Retinal pigment epithelial cell (primary cell): ENCODE data around the gene BRI3.

Source experiments
- DNase-seq: peaks from one replicate; pipeline ENCODE4 v3.0.0-alpha.2; 2010; ENCODE audit warnings: low read depth
- H3K4me3 ChIP-seq: 2 replicates; pipeline ENCODE4 v1.5.1; 2011; ENCODE audit warnings: mild to moderate bottlenecking, low read length, control low read depth, moderate library complexity
- TF ChIP-seq, protein P1 (sequence below): conservative IDR thresholded peaks from 2 replicates; pipeline ENCODE4 v1.5.1; 2011; ENCODE audit warnings: low read depth, low read length, control low read depth, inconsistent platforms

The BRI3 gene

DNA sequence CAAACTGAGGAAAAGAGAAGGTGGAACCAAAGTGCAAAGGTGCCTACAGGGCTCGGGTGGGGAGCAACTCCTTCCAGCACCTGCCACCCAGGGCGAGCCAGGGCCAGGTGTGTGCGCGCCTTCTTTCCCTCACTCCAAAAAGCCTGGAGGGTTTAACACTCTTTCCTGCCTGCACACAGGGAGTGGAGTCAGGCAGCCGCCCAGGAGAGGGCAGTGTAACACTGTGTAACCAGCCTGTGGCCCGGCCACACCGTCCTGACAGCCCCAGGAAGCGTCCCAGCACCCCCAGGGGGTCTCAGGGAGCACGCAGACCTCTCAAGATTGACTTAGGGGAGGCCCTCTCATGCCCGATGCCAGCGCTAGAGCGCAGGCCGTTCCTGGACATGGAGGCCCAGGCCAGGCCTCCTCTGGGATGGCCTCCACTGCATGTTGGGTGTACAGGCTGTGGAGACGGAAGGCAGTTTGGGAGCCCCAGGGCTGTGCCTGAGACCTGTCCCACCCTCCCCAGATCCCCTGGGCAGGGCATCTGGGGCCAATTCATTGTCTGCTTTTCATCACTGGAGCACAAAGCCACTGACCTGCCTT is 13.4 kb downstream of the BRI3 start:
- no peak for DNase-seq
- H3K4me3 ChIP-seq: no peak overlapping the region
- TF ChIP-seq, protein P1, sequence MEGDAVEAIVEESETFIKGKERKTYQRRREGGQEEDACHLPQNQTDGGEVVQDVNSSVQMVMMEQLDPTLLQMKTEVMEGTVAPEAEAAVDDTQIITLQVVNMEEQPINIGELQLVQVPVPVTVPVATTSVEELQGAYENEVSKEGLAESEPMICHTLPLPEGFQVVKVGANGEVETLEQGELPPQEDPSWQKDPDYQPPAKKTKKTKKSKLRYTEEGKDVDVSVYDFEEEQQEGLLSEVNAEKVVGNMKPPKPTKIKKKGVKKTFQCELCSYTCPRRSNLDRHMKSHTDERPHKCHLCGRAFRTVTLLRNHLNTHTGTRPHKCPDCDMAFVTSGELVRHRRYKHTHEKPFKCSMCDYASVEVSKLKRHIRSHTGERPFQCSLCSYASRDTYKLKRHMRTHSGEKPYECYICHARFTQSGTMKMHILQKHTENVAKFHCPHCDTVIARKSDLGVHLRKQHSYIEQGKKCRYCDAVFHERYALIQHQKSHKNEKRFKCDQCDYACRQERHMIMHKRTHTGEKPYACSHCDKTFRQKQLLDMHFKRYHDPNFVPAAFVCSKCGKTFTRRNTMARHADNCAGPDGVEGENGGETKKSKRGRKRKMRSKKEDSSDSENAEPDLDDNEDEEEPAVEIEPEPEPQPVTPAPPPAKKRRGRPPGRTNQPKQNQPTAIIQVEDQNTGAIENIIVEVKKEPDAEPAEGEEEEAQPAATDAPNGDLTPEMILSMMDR: peak; percentile 80

DNA sequence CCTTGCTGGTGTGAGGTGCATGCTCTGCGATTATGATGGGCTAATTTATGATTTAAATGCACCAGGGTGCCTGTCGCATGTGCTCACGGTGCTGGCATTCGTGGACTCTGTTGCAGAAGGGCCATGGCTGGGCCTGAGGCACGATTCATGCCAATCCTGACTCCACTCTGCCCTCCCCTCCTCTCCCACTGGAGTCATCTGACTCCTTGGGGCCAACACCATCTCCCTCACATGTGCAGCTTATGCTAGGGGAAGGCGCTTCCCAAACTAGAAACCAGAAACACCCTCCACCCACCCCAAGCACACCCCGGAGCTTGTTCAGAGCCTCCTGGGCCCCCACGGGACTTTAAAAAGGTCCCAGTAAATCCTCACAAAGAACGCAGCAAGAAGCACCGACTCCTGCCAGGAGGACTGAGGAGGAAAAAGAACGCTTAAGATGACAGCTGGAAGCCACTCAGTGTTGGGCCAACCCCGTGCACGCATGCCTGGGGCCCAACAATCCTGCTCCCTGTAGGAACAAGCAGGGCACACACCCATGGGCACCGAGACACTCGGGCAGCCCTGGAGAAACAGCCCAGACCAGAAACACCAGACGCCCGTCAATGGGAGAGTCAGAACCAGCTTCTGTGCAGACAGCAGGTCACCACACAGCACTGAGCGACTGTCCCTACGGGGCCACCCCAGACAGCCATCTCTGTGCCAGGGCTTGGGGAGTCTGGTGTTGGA is 14.1 kb downstream of the BRI3 start:
- DNase-seq: no peak
- TF ChIP-seq, protein P1: no peak
- no peak overlapping the region for H3K4me3 ChIP-seq

DNA sequence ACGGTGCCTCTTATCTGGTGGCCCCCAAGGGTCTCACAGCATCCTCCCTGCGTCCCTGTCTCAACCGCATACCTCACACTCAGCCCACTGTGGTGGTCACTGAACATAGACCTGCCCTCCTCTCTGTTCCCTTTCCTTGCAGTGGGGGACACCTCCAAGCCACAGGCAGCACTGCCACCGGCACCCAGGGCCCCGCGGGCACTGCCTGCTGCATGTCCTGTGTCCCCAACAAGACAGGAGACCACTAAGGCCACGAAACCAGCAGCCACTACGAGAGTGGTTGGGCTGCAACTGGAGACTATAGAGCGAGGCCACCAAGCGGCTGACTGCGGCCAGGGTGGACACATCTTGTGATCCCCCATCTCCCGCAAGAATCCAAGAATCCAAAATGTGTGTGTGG is 15.3 kb downstream of the BRI3 start:
- TF ChIP-seq, protein P1: no peak
- no peak for DNase-seq
- H3K4me3 ChIP-seq: no peak overlapping the region

DNA sequence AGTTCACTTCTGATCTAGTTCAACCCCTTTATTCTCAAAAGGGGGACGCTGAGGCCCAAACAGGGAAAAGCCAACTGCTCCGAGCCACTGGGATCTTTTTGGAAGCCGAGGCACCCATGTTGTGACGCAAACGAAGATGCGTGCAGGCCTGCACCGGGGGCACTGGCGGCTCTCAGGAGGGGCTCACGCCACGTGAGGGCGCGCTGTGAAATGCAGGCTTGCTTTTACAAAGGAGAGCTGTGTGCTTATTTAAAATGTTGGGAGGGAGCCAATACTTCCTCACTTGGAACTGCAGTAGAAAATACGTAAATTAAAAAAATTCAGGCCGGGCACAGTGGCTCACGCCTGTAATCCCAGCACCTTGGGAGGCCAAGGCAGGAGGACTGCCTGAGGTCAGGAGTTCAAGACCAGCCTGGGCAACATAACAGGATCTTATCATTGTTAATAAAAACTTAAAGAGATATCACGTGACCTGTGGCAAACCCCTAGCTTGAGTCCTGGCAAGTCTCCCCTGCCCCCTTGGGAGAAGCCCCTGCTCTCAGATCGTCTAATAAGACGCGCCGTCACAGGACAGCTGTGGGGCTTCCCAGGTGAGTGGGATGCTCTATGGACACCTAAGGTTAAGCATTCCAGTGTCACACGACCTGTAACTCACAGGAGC is 16.3 kb downstream of the BRI3 start:
- TF ChIP-seq, protein P1: peak; percentile 25
- H3K4me3 ChIP-seq: no peak overlapping the region
- no peak for DNase-seq

DNA sequence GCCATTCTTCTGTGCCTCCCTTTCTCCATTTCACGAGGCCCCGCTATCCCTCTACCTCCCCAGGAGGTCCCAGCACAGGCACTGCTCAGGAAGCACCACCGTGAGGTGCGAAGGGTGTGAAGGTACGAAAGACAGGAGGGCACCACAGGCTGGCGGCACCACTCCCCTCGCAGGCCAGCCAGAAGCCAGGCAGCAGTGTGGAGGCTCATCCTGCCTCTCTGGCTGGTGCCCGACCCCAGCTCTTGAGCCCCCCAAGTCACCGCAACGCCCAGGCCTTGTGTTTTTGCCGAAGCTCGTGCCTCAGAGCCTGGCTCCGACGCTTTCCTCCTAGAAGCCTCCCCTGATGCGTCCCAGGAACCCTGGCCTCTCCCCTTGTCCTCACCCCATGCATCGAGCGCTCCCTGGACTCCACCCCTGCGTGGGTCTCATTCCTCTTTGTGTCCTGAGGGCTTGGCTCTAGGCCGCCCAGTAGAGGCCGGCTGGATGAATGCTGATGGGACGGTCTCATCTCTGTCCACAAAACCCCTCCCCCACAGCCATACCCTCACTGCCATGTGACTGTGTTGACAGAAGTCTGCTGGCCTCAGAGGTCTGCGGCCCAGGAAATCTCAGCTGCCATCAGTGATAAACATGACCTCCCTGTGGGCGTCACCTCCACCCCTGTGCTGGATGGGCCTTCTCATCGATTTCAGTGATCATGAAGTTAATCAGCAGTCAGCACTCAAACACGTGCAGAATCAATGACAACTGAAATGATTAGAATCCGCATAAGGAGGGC is 19.3 kb downstream of the BRI3 start:
- DNase-seq: no peak
- H3K4me3 ChIP-seq: no peak overlapping the region
- TF ChIP-seq, protein P1: no peak

DNA sequence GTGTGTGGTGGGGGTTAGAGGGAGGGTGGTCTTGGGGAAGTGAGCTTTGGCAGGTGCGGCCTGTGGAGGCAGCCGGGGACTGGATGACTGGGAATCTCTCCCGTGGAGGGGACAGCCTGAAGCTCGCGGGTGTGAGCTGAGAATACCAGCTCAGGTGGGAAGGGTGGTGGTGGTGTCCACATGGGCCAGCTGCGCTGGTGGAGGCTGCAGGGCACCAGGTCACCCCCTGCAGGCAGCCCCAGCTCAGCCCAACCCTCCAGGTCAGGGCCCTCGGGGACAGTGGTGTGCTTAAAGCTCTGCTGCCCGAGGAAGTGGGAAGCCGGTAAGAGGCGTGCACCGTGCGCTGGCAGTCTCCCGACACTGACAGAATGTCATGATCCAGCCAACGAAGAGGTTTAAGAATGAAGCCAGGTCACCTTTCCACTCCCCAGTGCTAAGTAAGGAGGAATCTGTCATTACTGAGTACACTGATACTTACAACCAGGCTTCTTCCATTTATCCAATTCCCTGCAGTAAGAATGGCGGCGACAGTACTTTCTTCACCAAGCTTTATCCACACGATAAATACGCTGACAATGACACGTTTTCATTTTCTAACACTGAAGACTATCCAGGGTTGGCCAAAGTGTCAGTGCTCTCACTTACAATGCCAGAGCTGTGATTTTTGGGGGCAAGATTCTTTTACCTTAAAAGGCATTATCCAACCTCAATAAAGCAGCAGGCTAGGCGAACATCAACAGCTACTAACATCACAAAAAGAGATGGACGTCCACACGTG is 20.4 kb downstream of the BRI3 start:
- H3K4me3 ChIP-seq: no peak overlapping the region
- no peak for DNase-seq
- TF ChIP-seq, protein P1: no peak
